ENCODE data around the gene PLEKHN1. TPM values are rescaled to one million over a fixed set of nuclear protein-coding genes. Genes with fewer than 3 reads are reported as not detected.

PLEKHN1 gene
- total RNA-seq, 2 donors from 2014 or later: 2.8 to 6.3 TPM

GRCh38 chr1:925561-926421 lies 40.5 kb upstream of the PLEKHN1 start:
- peaks cover 19% of the 10 kb centered on the region for H3K27me3 Mint-ChIP-seq
- H3K9me3 Mint-ChIP-seq: no peaks in the 10 kb centered on the region
- H3K4me1 Mint-ChIP-seq: no peaks in the 10 kb centered on the region
- no peak overlapping the region for H3K27ac Mint-ChIP-seq
- ATAC-seq (replicated peaks): no peak
- H3K36me3 Mint-ChIP-seq (ENCODE audit: low read depth): no peaks in the 10 kb centered on the region
- H3K4me3 Mint-ChIP-seq: peak overlapping the region; percentile 36

DNA sequence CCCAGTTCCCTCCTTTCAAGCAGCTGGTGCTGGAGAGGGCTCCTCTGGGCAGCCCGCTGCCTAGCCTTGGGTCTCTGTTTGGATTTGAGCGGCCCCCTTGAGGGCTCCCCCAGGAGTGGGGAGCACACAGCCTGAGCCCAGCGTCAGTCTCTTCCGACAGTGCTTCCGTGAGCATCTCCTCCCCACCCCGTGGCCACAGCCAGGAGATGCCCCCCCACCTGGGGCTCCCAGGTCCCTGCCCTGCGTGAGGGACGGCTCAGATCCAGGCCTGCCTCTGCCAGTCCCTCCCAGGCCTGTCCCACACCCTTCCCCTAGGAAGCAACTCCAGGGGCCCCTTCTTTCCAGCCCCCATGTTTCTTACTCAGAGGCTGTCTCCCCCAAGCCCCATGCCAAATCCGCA lies 39.0 kb upstream of the PLEKHN1 start:
- no peak for ATAC-seq (replicated peaks)
- Mint-ChIP-seq H3K9me3 (no peaks in the 10 kb centered on the region), H3K4me1 (no peaks in the 10 kb centered on the region), H3K27me3 (peaks cover 15% of the 10 kb centered on the region), H3K27ac (no peak overlapping the region), H3K36me3 (ENCODE audit: low read depth) (no peaks in the 10 kb centered on the region), H3K4me3 (no peak overlapping the region)

GRCh38 chr1:927748-928147 lies 38.5 kb upstream of the PLEKHN1 start:
- H3K4me3 Mint-ChIP-seq: no peak overlapping the region
- H3K4me1 Mint-ChIP-seq: no peaks in the 10 kb centered on the region
- no peak for ATAC-seq (replicated peaks)
- H3K9me3 Mint-ChIP-seq: no peaks in the 10 kb centered on the region
- no peak overlapping the region for H3K27ac Mint-ChIP-seq
- no peaks in the 10 kb centered on the region for H3K36me3 Mint-ChIP-seq (ENCODE audit: low read depth)
- peaks cover 15% of the 10 kb centered on the region for H3K27me3 Mint-ChIP-seq

- no peak overlapping the region for H3K4me3 Mint-ChIP-seq
Observed at GRCh38 chr1:928825-929661, 37.2 kb upstream of the PLEKHN1 start.

GRCh38 chr1:929712-930632 lies 36.3 kb upstream of the PLEKHN1 start:
- no peak overlapping the region for H3K27ac Mint-ChIP-seq
- no peak overlapping the region for H3K4me3 Mint-ChIP-seq
- H3K9me3 Mint-ChIP-seq: no peaks in the 10 kb centered on the region
- no peak for ATAC-seq (replicated peaks)
- H3K27me3 Mint-ChIP-seq: peaks cover 13% of the 10 kb centered on the region
- no peaks in the 10 kb centered on the region for H3K4me1 Mint-ChIP-seq
- H3K36me3 Mint-ChIP-seq (ENCODE audit: low read depth): no peaks in the 10 kb centered on the region

More at GRCh38 chr1:928825-929661, 37.2 kb upstream of the PLEKHN1 start:
- Mint-ChIP-seq H3K9me3 (no peaks in the 10 kb centered on the region), H3K36me3 (ENCODE audit: low read depth) (no peaks in the 10 kb centered on the region), H3K27me3 (peaks cover 10% of the 10 kb centered on the region), H3K27ac (no peak overlapping the region), H3K4me1 (no peaks in the 10 kb centered on the region)
- ATAC-seq (replicated peaks): no peak

DNA sequence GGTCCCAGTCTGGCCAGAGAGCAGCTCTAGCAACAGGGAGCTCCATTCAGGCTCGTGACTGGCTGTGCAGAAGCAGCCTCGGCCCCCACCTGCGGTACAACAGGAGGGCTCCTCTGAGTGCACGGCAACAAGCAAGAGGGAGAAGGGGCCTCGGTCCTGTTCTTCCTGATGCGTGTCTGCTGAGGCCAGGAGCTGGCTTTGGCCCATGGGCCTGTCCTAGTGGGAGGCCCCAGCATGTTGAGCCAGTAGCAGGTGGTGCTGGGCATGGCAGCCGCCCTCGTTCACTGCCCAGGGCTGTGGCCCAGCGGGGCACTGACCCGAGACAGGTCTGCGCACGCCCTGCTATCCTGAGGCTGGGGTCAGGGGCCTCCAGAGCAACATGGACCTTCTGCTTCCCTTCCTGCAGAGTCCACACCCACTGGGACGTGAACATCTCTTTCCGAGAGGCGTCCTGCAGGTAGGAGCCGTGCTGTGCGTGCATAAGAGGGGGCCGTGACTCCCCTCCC lies 35.6 kb upstream of the PLEKHN1 start:
- no peak for ATAC-seq (replicated peaks)
- Mint-ChIP-seq H3K4me1 (no peaks in the 10 kb centered on the region), H3K4me3 (no peak overlapping the region), H3K27ac (no peak overlapping the region), H3K9me3 (no peaks in the 10 kb centered on the region), H3K27me3 (peaks cover 16% of the 10 kb centered on the region), H3K36me3 (ENCODE audit: low read depth) (no peaks in the 10 kb centered on the region)

GRCh38 chr1:931380-932172 lies 34.7 kb upstream of the PLEKHN1 start:
- H3K27ac Mint-ChIP-seq: no peak overlapping the region
- H3K4me1 Mint-ChIP-seq: no peaks in the 10 kb centered on the region
- H3K27me3 Mint-ChIP-seq: peaks cover 11% of the 10 kb centered on the region
- H3K36me3 Mint-ChIP-seq (ENCODE audit: low read depth): no peaks in the 10 kb centered on the region
- H3K9me3 Mint-ChIP-seq: no peaks in the 10 kb centered on the region
- ATAC-seq (replicated peaks): no peak
- H3K4me3 Mint-ChIP-seq: no peak overlapping the region

GRCh38 chr1:932173-932510 lies 34.1 kb upstream of the PLEKHN1 start:
- Mint-ChIP-seq H3K9me3 (no peaks in the 10 kb centered on the region), H3K27me3 (peaks cover 8% of the 10 kb centered on the region), H3K4me3 (no peak overlapping the region), H3K36me3 (ENCODE audit: low read depth) (no peaks in the 10 kb centered on the region), H3K27ac (no peak overlapping the region), H3K4me1 (no peaks in the 10 kb centered on the region)
- ATAC-seq (replicated peaks): no peak

- no peaks in the 10 kb centered on the region for H3K36me3 Mint-ChIP-seq (ENCODE audit: low read depth)
- H3K4me1 Mint-ChIP-seq: no peaks in the 10 kb centered on the region
- no peak for ATAC-seq (replicated peaks)
- H3K9me3 Mint-ChIP-seq: no peaks in the 10 kb centered on the region
- H3K27me3 Mint-ChIP-seq: peaks cover 11% of the 10 kb centered on the region
- H3K4me3 Mint-ChIP-seq: no peak overlapping the region
- H3K27ac Mint-ChIP-seq: no peak overlapping the region
Observed at GRCh38 chr1:932776-933602, 33.3 kb upstream of the PLEKHN1 start.

GRCh38 chr1:933603-933940 lies 32.7 kb upstream of the PLEKHN1 start:
- Mint-ChIP-seq H3K9me3 (no peaks in the 10 kb centered on the region), H3K36me3 (ENCODE audit: low read depth) (no peaks in the 10 kb centered on the region), H3K27ac (no peak overlapping the region), H3K4me1 (no peaks in the 10 kb centered on the region), H3K4me3 (no peak overlapping the region), H3K27me3 (peaks cover 11% of the 10 kb centered on the region)
- no peak for ATAC-seq (replicated peaks)

GRCh38 chr1:934991-935750 lies 31.1 kb upstream of the PLEKHN1 start:
- no peaks in the 10 kb centered on the region for H3K9me3 Mint-ChIP-seq
- H3K36me3 Mint-ChIP-seq (ENCODE audit: low read depth): no peaks in the 10 kb centered on the region
- H3K4me3 Mint-ChIP-seq: no peak overlapping the region
- no peaks in the 10 kb centered on the region for H3K4me1 Mint-ChIP-seq
- H3K27me3 Mint-ChIP-seq: peaks cover 14% of the 10 kb centered on the region
- H3K27ac Mint-ChIP-seq: no peak overlapping the region
- no peak for ATAC-seq (replicated peaks)

- no peaks in the 10 kb centered on the region for H3K4me1 Mint-ChIP-seq
Observed at GRCh38 chr1:935751-936231, 30.5 kb upstream of the PLEKHN1 start.

More at GRCh38 chr1:935751-936231, 30.5 kb upstream of the PLEKHN1 start:
- no peaks in the 10 kb centered on the region for H3K9me3 Mint-ChIP-seq
- H3K36me3 Mint-ChIP-seq (ENCODE audit: low read depth): no peaks in the 10 kb centered on the region
- peaks cover 14% of the 10 kb centered on the region for H3K27me3 Mint-ChIP-seq
- no peak for ATAC-seq (replicated peaks)
- H3K4me3 Mint-ChIP-seq: no peak overlapping the region
- no peak overlapping the region for H3K27ac Mint-ChIP-seq
